HEK293T (cell line): Measurements from ENCODE around the gene TBR1.

Source experiments
- CTCF ChIA-PET: fragments of 350-600 bp; formaldehyde crosslinking; extraction: SDS; loops from one replicate; lab custom pipeline; 2021; ENCODE audit warnings: antibody characterized with exemption, inconsistent platforms; lab: Yijun Ruan, JAX
- POLR2A ChIA-PET: fragments of 350-600 bp; formaldehyde crosslinking; extraction: SDS; loops from one replicate; lab custom pipeline; 2020; ENCODE audit warnings: antibody characterized with exemption, inconsistent platforms; lab: Yijun Ruan, JAX
- DNase-seq: peaks from one replicate; pipeline ENCODE4 v3.0.0; 2012; ENCODE audit warnings: mixed read lengths; ENCODE audit errors: extremely low spot score
- ARNT ChIP-seq: fragments of 450-650 bp; IDR thresholded peaks from 2 replicates; pipeline ENCODE4 v1.6.1; 2017; ENCODE audit warnings: mild to moderate bottlenecking
- BHLHE40 ChIP-seq: fragments of 450-650 bp; IDR thresholded peaks from 2 replicates; pipeline ENCODE4 v1.6.1; 2016; ENCODE audit warnings: mild to moderate bottlenecking, moderate library complexity, borderline replicate concordance
- CTBP1 ChIP-seq: fragments of 450-650 bp; IDR thresholded peaks from 2 replicates; pipeline ENCODE4 v1.6.1; 2016; ENCODE audit warnings: borderline replicate concordance
- ELF4 ChIP-seq: fragments of 450-650 bp; IDR thresholded peaks from 2 replicates; pipeline ENCODE4 v1.6.1; 2017; ENCODE audit warnings: antibody characterized with exemption
- FOXA1 ChIP-seq: fragments of 450-650 bp; IDR thresholded peaks from 2 replicates; pipeline ENCODE4 v1.6.1; 2016; ENCODE audit warnings: mild to moderate bottlenecking
- FOXK2 ChIP-seq: fragments of 450-650 bp; IDR thresholded peaks from 2 replicates; pipeline ENCODE4 v1.6.1; 2016; ENCODE audit warnings: mild to moderate bottlenecking
- FOXM1 ChIP-seq: fragments of 450-650 bp; IDR thresholded peaks from 2 replicates; pipeline ENCODE4 v1.6.1; 2017; ENCODE audit warnings: mild to moderate bottlenecking, borderline replicate concordance
- HDGF ChIP-seq: fragments of 450-650 bp; IDR thresholded peaks from 2 replicates; pipeline ENCODE4 v1.6.1; 2017; ENCODE audit warnings: antibody characterized with exemption, borderline replicate concordance
- L3MBTL2 ChIP-seq: fragments of 450-650 bp; conservative IDR thresholded peaks from 2 replicates; pipeline ENCODE4 v1.6.1; 2016; ENCODE audit warnings: mild to moderate bottlenecking
- LEF1 ChIP-seq: fragments of 450-650 bp; IDR thresholded peaks from 2 replicates; pipeline ENCODE4 v1.6.1; 2017; ENCODE audit warnings: mild to moderate bottlenecking, borderline replicate concordance
- NFRKB ChIP-seq: fragments of 450-650 bp; IDR thresholded peaks from 2 replicates; pipeline ENCODE4 v1.6.1; 2016; ENCODE audit warnings: mild to moderate bottlenecking, moderate library complexity
- SP1 ChIP-seq: fragments of 450-650 bp; IDR thresholded peaks from 2 replicates; pipeline ENCODE4 v1.6.1; 2017
- SUZ12 ChIP-seq: fragments of 450-650 bp; IDR thresholded peaks from 2 replicates; pipeline ENCODE4 v1.6.1; 2016; ENCODE audit warnings: mild to moderate bottlenecking
- TARDBP ChIP-seq: fragments of 450-650 bp; IDR thresholded peaks from 2 replicates; pipeline ENCODE4 v1.6.1; 2016
- ZNF384 ChIP-seq: fragments of 450-650 bp; IDR thresholded peaks from 2 replicates; pipeline ENCODE4 v1.6.1; 2016
- TF ChIP-seq, protein P1 (sequence below): fragments of 450-650 bp; IDR thresholded peaks from 2 replicates; pipeline ENCODE4 v1.6.1; 2016

TBR1 gene

DNA sequence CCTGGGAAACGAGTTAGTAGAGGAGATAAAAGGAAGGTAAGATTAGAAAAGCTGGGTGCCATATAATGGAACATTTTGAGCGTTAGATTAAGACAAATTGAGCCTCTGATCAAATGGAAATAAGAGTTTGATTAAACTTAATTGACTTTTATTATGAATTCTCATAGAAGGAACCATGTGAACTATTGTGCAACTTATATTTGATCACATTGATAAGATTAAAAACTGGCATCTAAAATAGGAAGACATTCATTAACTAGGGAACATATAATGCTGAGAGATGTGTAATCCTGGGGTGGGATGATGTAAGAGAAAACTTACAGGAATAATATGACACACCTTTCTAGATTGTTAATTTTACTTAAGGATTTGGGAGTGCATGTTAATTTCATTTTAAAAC, 22.5 kb downstream of the TBR1 start:
- DNase-seq, result no peak
- CTCF ChIA-PET, result no interaction called here
- POLR2A ChIA-PET, result no interaction called here
- no peak for TF ChIP-seq NFRKB
- no peak for TF ChIP-seq SP1
- TF ChIP-seq ELF4, result no peak
- TF ChIP-seq HDGF, result no peak
- TF ChIP-seq FOXA1, result no peak
- TF ChIP-seq ARNT, result no peak
- TF ChIP-seq BHLHE40, result no peak
- TF ChIP-seq LEF1, result no peak
- no peak for TF ChIP-seq FOXK2
- no peak for TF ChIP-seq SUZ12
- TF ChIP-seq ZNF384, result no peak
- no peak for TF ChIP-seq TARDBP

DNA sequence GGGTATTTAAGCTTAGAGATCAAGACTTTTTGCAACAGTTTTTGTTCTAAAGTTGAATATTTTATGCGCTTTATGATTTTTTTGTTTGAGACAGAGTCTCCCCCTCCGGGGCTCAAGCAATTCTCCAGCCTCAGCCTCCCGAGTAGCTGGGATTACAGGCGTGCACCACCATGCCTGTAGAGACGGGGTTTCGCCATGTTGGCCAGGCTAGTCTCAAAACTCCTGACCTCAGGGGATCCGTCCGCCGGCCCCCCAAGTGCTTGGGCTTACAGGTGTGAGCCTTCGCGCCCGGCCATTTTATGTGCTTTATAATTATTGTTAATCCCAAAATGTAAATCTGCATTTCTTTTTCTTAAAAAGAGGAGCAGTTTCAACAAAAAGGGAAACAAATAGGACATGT, 29.0 kb downstream of the TBR1 start:
- POLR2A ChIA-PET, result no interaction called here
- CTCF ChIA-PET, result no interaction called here
- no peak for TF ChIP-seq FOXA1
- TF ChIP-seq SUZ12, result no peak
- TF ChIP-seq NFRKB, result no peak
- TF ChIP-seq L3MBTL2, result no peak
- TF ChIP-seq LEF1, result no peak
- TF ChIP-seq ARNT, result no peak
- TF ChIP-seq, protein P1, sequence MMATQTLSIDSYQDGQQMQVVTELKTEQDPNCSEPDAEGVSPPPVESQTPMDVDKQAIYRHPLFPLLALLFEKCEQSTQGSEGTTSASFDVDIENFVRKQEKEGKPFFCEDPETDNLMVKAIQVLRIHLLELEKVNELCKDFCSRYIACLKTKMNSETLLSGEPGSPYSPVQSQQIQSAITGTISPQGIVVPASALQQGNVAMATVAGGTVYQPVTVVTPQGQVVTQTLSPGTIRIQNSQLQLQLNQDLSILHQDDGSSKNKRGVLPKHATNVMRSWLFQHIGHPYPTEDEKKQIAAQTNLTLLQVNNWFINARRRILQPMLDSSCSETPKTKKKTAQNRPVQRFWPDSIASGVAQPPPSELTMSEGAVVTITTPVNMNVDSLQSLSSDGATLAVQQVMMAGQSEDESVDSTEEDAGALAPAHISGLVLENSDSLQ, result no peak
- no peak for DNase-seq

DNA sequence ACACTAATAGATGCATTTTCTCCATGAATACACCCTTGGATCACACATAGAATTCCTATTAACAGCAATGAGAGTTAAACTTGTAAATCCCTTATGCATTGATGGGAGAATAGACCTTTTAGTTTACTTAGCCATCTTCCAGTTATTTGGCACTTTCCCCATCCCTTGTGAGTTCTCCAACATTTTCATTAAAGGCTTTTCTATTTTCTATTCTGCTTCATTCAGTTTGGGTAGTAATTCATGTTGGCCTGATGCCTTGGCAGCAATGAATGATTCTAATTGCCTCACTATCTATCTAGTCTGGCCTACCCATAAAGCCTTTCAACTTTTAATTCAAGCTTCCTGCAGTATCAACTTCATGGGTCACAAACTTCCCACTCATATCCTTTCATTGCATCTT, 32.3 kb downstream of the TBR1 start:
- POLR2A ChIA-PET, result no interaction called here
- DNase-seq, result no peak
- CTCF ChIA-PET, result no interaction called here
- TF ChIP-seq FOXA1, result no peak
- TF ChIP-seq L3MBTL2, result no peak
- TF ChIP-seq SP1, result no peak
- TF ChIP-seq, protein P1, result no peak
- no peak for TF ChIP-seq ELF4
- TF ChIP-seq CTBP1, result no peak
- TF ChIP-seq SUZ12, result no peak
- TF ChIP-seq NFRKB, result no peak
- no peak for TF ChIP-seq FOXK2
- TF ChIP-seq ZNF384, result no peak
- TF ChIP-seq FOXM1, result no peak
- no peak for TF ChIP-seq LEF1
- no peak for TF ChIP-seq ARNT
- TF ChIP-seq HDGF, result no peak
- no peak for TF ChIP-seq BHLHE40
- no peak for TF ChIP-seq TARDBP

DNA sequence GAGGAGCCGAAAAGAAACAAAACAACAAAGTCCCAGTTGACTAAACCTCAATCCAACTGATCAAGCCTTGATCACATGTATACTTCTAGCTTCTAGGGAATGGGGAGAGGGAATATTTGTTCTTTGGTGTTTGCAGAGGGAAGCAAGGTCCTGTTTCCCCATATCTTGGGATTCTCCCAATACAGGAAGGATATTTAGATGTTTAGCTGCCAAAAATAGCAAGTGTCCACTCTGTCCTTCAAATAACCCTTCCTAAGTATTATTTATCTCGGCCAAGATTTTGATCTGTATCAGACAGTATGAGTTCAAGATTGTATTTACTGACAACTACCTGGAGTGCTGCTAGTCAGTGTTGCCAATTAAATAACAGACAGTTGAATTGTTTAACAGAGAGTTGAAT, 55.5 kb downstream of the TBR1 start:
- ChIA-PET CTCF (no interaction called here), POLR2A (no interaction called here)
- no peak for DNase-seq
- TF ChIP-seq FOXA1 (no peak), HDGF (no peak), NFRKB (no peak), L3MBTL2 (no peak), BHLHE40 (no peak), CTBP1 (no peak), SUZ12 (no peak)
- TF ChIP-seq, protein P1, result no peak

DNA sequence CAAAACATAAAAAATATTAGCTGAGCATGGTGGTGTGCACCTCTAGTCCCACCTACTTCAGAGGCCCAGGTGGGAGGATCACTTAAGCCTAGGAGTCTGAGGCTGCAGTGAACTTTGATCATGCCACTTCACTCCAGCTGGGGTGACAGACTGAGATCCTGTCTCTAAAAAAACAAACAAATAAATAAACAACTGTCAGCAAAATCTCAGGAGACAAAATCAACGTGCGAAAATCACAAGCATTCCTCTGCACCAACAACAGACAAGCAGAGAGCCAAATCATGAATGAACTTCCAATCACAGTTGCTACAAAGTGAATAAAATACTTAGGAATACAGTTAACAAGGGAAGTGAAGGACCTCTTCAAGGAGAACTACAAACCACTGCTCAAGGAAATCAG, 58.8 kb downstream of the TBR1 start:
- CTCF ChIA-PET, result no interaction called here
- DNase-seq, result no peak
- POLR2A ChIA-PET, result no interaction called here
- TF ChIP-seq, protein P1, result no peak
- no peak for TF ChIP-seq ELF4
- no peak for TF ChIP-seq ZNF384
- no peak for TF ChIP-seq FOXM1
- no peak for TF ChIP-seq LEF1
- no peak for TF ChIP-seq SUZ12
- TF ChIP-seq NFRKB, result no peak
- no peak for TF ChIP-seq BHLHE40
- no peak for TF ChIP-seq L3MBTL2
- no peak for TF ChIP-seq FOXA1
- no peak for TF ChIP-seq HDGF
- no peak for TF ChIP-seq TARDBP
- TF ChIP-seq SP1, result no peak
- no peak for TF ChIP-seq FOXK2
- no peak for TF ChIP-seq CTBP1
- TF ChIP-seq ARNT, result no peak
